Right lobe of liver (tissue), 4 donors: ENCODE measurements around the gene PDZD2.

Experiments
- CTCF ChIP-seq, 4 donors: fragments of 200-600 bp in 3 of 4; fragments of 450-650 bp in 1 of 4; IDR thresholded peaks; one replicate each; pipeline versions ENCODE4 v1.5.1 to v1.8.0; 2016 to 2022; ENCODE audit warnings: antibody characterized with exemption in 4 of 4, mild to moderate bottlenecking in 2 of 4
- POLR2A ChIP-seq: fragments of 450-650 bp; IDR thresholded peaks from one replicate; pipeline ENCODE4 v1.6.1; 2017; ENCODE audit warnings: antibody characterized with exemption, mild to moderate bottlenecking
- donor health status: DM: no; HTN: no; CAD: no.
- donor health status: DM: no; HTN: no; CAD: no.
- donor health status: DM: no; HTN: yes; CAD: no.

- TF ChIP-seq CTCF (IDR thresholded peaks at IDR 0.05), result no peak
- TF ChIP-seq POLR2A, result no peak
Measured at GRCh38 chr5:31614151-31615020, 24.5 kb upstream of the PDZD2 start.
